H9 (cell line): ENCODE measurements around the gene FAM83C. TPM values are rescaled to one million over a fixed set of nuclear protein-coding genes. Genes with fewer than 3 reads are reported as not detected.

Source experiments
- DNase-seq: peaks from one replicate; pipeline ENCODE4 v3.0.0-alpha.2; 2017
- H2AFZ ChIP-seq: one replicate; pipeline ENCODE4 v1.6.1; 2013; ENCODE audit warnings: mild to moderate bottlenecking, low read length, control low read depth, moderate library complexity
- H2AK5ac ChIP-seq: 2 replicates; pipeline ENCODE4 v1.6.1; 2013; ENCODE audit warnings: low read length, control low read depth, mixed read lengths; ENCODE audit not compliant: insufficient read length
- H2BK120ac ChIP-seq: one replicate; pipeline ENCODE4 v1.6.1; 2013; ENCODE audit warnings: low read depth, mild to moderate bottlenecking, low read length, control low read depth, inconsistent platforms; ENCODE audit not compliant: poor library complexity, severe bottlenecking
- H2BK12ac ChIP-seq: 2 replicates; pipeline ENCODE4 v1.6.1; 2013; ENCODE audit warnings: low read length, control low read depth, mixed read lengths, low read depth; ENCODE audit not compliant: insufficient read length
- H2BK15ac ChIP-seq: 2 replicates; pipeline ENCODE4 v1.6.1; 2013; ENCODE audit warnings: low read depth, low read length, control low read depth
- H2BK20ac ChIP-seq: one replicate; pipeline ENCODE4 v1.6.1; 2013; ENCODE audit warnings: low read depth, mild to moderate bottlenecking, low read length, control low read depth, inconsistent platforms; ENCODE audit not compliant: poor library complexity, severe bottlenecking
- H2BK5ac ChIP-seq: 2 replicates; pipeline ENCODE4 v1.6.1; 2013; ENCODE audit warnings: low read length, control low read depth, mixed read lengths; ENCODE audit not compliant: insufficient read length
- H3K14ac ChIP-seq: 2 replicates; pipeline ENCODE4 v1.6.1; 2013; ENCODE audit warnings: low read length, control low read depth; ENCODE audit not compliant: insufficient read depth
- H3K18ac ChIP-seq: 2 replicates; pipeline ENCODE4 v1.6.1; 2013; ENCODE audit warnings: low read depth, mild to moderate bottlenecking, mixed read lengths, low read length, control low read depth; ENCODE audit not compliant: insufficient read length
- H3K23ac ChIP-seq: 2 replicates; pipeline ENCODE4 v1.6.1; 2013; ENCODE audit warnings: low read length, control low read depth, mixed read lengths, low read depth; ENCODE audit not compliant: insufficient read length
- H3K23me2 ChIP-seq: 2 replicates; pipeline ENCODE4 v1.6.1; 2013; ENCODE audit warnings: low read depth, mild to moderate bottlenecking, mixed read lengths, low read length, control low read depth; ENCODE audit not compliant: insufficient read length, poor library complexity, severe bottlenecking
- H3K27ac ChIP-seq: 2 replicates; pipeline ENCODE4 v1.5.1; 2013; ENCODE audit warnings: low read length, control low read depth, mixed read lengths, low read depth; ENCODE audit not compliant: insufficient read length
- H3K27me3 ChIP-seq: 2 replicates; pipeline ENCODE4 v1.6.1; 2013; ENCODE audit warnings: low read length, control low read depth, inconsistent platforms; ENCODE audit not compliant: insufficient read depth
- H3K4ac ChIP-seq: 2 replicates; pipeline ENCODE4 v1.6.1; 2013; ENCODE audit warnings: low read depth, mild to moderate bottlenecking, control low read depth, inconsistent platforms, low read length, moderate library complexity
- H3K4me1 ChIP-seq: 2 replicates; pipeline ENCODE4 v1.6.1; 2013; ENCODE audit warnings: low read length, control low read depth, inconsistent platforms; ENCODE audit not compliant: insufficient read depth
- H3K4me2 ChIP-seq: 2 replicates; pipeline ENCODE4 v1.6.1; 2013; ENCODE audit warnings: low read length, control low read depth, mixed read lengths; ENCODE audit not compliant: insufficient read length, insufficient read depth
- H3K56ac ChIP-seq: 2 replicates; pipeline ENCODE4 v1.6.1; 2013; ENCODE audit warnings: low read depth, mild to moderate bottlenecking, mixed read lengths, low read length, control low read depth; ENCODE audit not compliant: insufficient read length
- H3K79me1 ChIP-seq: 2 replicates; pipeline ENCODE4 v1.6.1; 2013; ENCODE audit warnings: low read depth, mild to moderate bottlenecking, moderate library complexity, low read length, control low read depth, inconsistent platforms; ENCODE audit not compliant: insufficient read depth, poor library complexity, severe bottlenecking
- H3K79me2 ChIP-seq: 2 replicates; pipeline ENCODE4 v1.6.1; 2013; ENCODE audit warnings: low read length, control low read depth, inconsistent platforms; ENCODE audit not compliant: insufficient read depth
- H3K9ac ChIP-seq: 2 replicates; pipeline ENCODE4 v1.6.1; 2013; ENCODE audit warnings: low read length, control low read depth, mixed read lengths; ENCODE audit not compliant: insufficient read length; ENCODE audit errors: extremely low read depth
- H3K9me3 ChIP-seq: one replicate; pipeline ENCODE4 v1.6.1; 2013; ENCODE audit warnings: low read depth, low read length, inconsistent platforms; ENCODE audit not compliant: control insufficient read depth
- H3T11ph ChIP-seq: one replicate; pipeline ENCODE4 v1.6.1; 2013; ENCODE audit warnings: mild to moderate bottlenecking, low read length, control low read depth, inconsistent platforms
- H4K20me1 ChIP-seq: one replicate; pipeline ENCODE4 v1.6.1; 2013; ENCODE audit not compliant: control insufficient read depth, insufficient read length, insufficient read depth
- H4K5ac ChIP-seq: 2 replicates; pipeline ENCODE4 v1.6.1; 2013; ENCODE audit warnings: low read depth, mild to moderate bottlenecking, mixed read lengths, low read length, control low read depth; ENCODE audit not compliant: insufficient read length
- H4K8ac ChIP-seq: replicated peaks from 2 replicates; pipeline ENCODE4 v1.6.1; 2013; ENCODE audit warnings: low read length, control low read depth, mixed read lengths, low read depth; ENCODE audit not compliant: insufficient read length
- H4K91ac ChIP-seq: 2 replicates; pipeline ENCODE4 v1.6.1; 2013; ENCODE audit warnings: low read depth, mild to moderate bottlenecking, moderate library complexity, mixed read lengths, low read length, control low read depth; ENCODE audit not compliant: insufficient read length
- H3K27ac Mint-ChIP-seq, 3 experiments: 2 replicates in 2 of 3; 3 replicates in 1 of 3; pipeline ENCODE4 v1.8.0; 2020 to 2021; ENCODE audit warnings: mixed read lengths in 3 of 3, mild to moderate bottlenecking in 1 of 3, moderate library complexity in 1 of 3
- H3K27me3 Mint-ChIP-seq: 2 replicates; pipeline ENCODE4 v1.8.0; 2021; ENCODE audit warnings: low read depth, mild to moderate bottlenecking, moderate library complexity, mixed read lengths
- H3K36me3 Mint-ChIP-seq, 3 experiments: 2 replicates in 2 of 3; 3 replicates in 1 of 3; pipeline ENCODE4 v1.8.0; 2020 to 2021; ENCODE audit warnings: low read depth in 3 of 3, mixed read lengths in 3 of 3; ENCODE audit not compliant: insufficient read depth in 1 of 3
- H3K4me1 Mint-ChIP-seq, 2 experiments: 2 replicates each; pipeline ENCODE4 v1.8.0; 2020; ENCODE audit warnings: mixed read lengths in 2 of 2
- H3K4me3 Mint-ChIP-seq, 2 experiments: 2 replicates in 1 of 2; 3 replicates in 1 of 2; pipeline ENCODE4 v1.8.0; 2020 to 2021; ENCODE audit warnings: mild to moderate bottlenecking in 2 of 2, mixed read lengths in 2 of 2, moderate library complexity in 1 of 2
- H3K9me3 Mint-ChIP-seq, 2 experiments: 2 replicates in 1 of 2; 3 replicates in 1 of 2; pipeline ENCODE4 v1.8.0; 2020; ENCODE audit warnings: mild to moderate bottlenecking in 2 of 2, mixed read lengths in 2 of 2, moderate library complexity in 1 of 2
- CTCF ChIP-seq: fragments of 200-600 bp; sonication (generic); conservative IDR thresholded peaks from 3 replicates; pipeline ENCODE4 v1.8.0; 2021; ENCODE audit warnings: antibody characterized with exemption, mild to moderate bottlenecking
- WGBS: extraction: QIAGEN DNeasy Blood & Tissue Kit; methylation state at CpG from one replicate; pipeline ENCODE4 v1.1.7; 2013; ENCODE audit warnings: missing lambda C conversion rate, low lambda C conversion rate, mixed read lengths; ENCODE audit not compliant: insufficient read length; ENCODE audit errors: extremely low coverage; 5-methylcytosine and 5-hydroxymethylcytosine counted together
- total RNA-seq: library from RNA; stranded (reverse); gene quantifications from 2 replicates; pipeline ENCODE4 v1.2.1, GENCODE V29; 2021

Gene FAM83C
- total RNA-seq, 1 experiment from 2014 or later: not detected

GRCh38 chr20:35295674-35296073, 3.4 kb upstream of the FAM83C start:
- Histone ChIP-seq H2BK15ac (no peak overlapping the region), H4K20me1 (no peaks in the 10 kb centered on the region), H3K9ac (no peak overlapping the region), H3K79me1 (no peaks in the 10 kb centered on the region), H3K14ac (no peak overlapping the region), H2BK120ac (no peak overlapping the region), H2BK20ac (no peak overlapping the region), H3K18ac (no peak overlapping the region), H3K56ac (no peak overlapping the region), H3K27ac (no peak overlapping the region), H2BK12ac (no peak overlapping the region), H3K4me1 (no peaks in the 10 kb centered on the region; the same call in 1 of the 2 replicates), H3K79me2 (no peaks in the 10 kb centered on the region), H3K4ac (no peak overlapping the region), H2AK5ac (no peak overlapping the region), H3T11ph (no peak overlapping the region), H3K23ac (no peak overlapping the region), H2BK5ac (no peak overlapping the region), H4K5ac (no peak overlapping the region), H3K27me3 (no peaks in the 10 kb centered on the region), H2AFZ (no peak overlapping the region), H3K9me3 (no peaks in the 10 kb centered on the region), H4K91ac (no peak overlapping the region), H4K8ac (no peak overlapping the region), H3K23me2 (no peaks in the 10 kb centered on the region), H3K4me2 (no peak overlapping the region)
- no CpG with 5 or more reads among the region's 8 CpGs for WGBS
- TF ChIP-seq CTCF: no peak
- Mint-ChIP-seq H3K27me3 (peaks cover 13% of the 10 kb centered on the region), H3K36me3 (no peaks in the 10 kb centered on the region; a peak in 1 of 7 replicates), H3K4me3 (no peak overlapping the region), H3K9me3 (no peaks in the 10 kb centered on the region; a peak in 1 of 5 replicates), H3K4me1 (peaks cover 4 to 5% of the 10 kb centered on the region in 2 experiments; a peak in 3 of 4 replicates), H3K27ac (no peak overlapping the region)
- DNase-seq: no peak
